H1 (cell line): ENCODE data around the gene ANKRD66. TPM values are rescaled to one million over a fixed set of nuclear protein-coding genes. Genes with fewer than 3 reads are reported as not detected.

Experiments used
- BRCA1 ChIP-seq: IDR thresholded peaks from 2 replicates; pipeline ENCODE4 v1.6.1; 2012; ENCODE audit warnings: low read depth, low read length, improper control_type of control experiment
- CBX8 ChIP-seq: fragments of 300-800, 300-1000 bp; sonication (generic); IDR thresholded peaks from 2 replicates; pipeline ENCODE4 v1.7.1; 2016; ENCODE audit warnings: low read depth, low read length, borderline replicate concordance
- CEBPB ChIP-seq: IDR thresholded peaks from 2 replicates; pipeline ENCODE4 v1.6.1; 2012; ENCODE audit warnings: low read depth, low read length
- CHD7 ChIP-seq: fragments of 300-600 bp; sonication (generic); IDR thresholded peaks from 2 replicates; pipeline ENCODE4 v1.7.1; 2012; ENCODE audit warnings: low read length, moderate library complexity, mild to moderate bottlenecking, inconsistent platforms; ENCODE audit not compliant: insufficient replicate concordance
- JUND ChIP-seq: IDR thresholded peaks from 2 replicates; pipeline ENCODE4 v1.6.1; 2011; ENCODE audit warnings: mild to moderate bottlenecking, improper control_type of control experiment, low read length
- KDM1A ChIP-seq: fragments of 200-600, 300-600 bp; sonication (generic); IDR thresholded peaks from 2 replicates; pipeline ENCODE4 v1.7.1; 2016; ENCODE audit warnings: mild to moderate bottlenecking, low read length, borderline replicate concordance
- SIN3A ChIP-seq, 2 experiments: IDR thresholded peaks in 1 of 2; conservative IDR thresholded peaks in 1 of 2; 2 replicates each; pipeline ENCODE4 v1.6.1; 2011 to 2012; ENCODE audit warnings: low read length in 2 of 2, improper control_type of control experiment in 1 of 2, low read depth in 1 of 2, mild to moderate bottlenecking in 1 of 2
- SP1 ChIP-seq: IDR thresholded peaks from 2 replicates; pipeline ENCODE4 v1.6.1; 2011; ENCODE audit warnings: low read depth, low read length
- SP2 ChIP-seq: IDR thresholded peaks from 2 replicates; pipeline ENCODE4 v1.6.1; 2012; ENCODE audit warnings: mild to moderate bottlenecking, low read length, inconsistent platforms
- TCF12 ChIP-seq: IDR thresholded peaks from 2 replicates; pipeline ENCODE4 v1.6.1; 2011; ENCODE audit warnings: low read depth, mild to moderate bottlenecking, low read length
- polyA plus RNA-seq, 7 experiments: library from polyadenylated mRNA; depleted of rRNA in 3 of 7; stranded (reverse) in 5 of 7; unstranded in 2 of 7; fragments of >200 nt in 5 of 7; fragments of 200-250 nt in 2 of 7; gene quantifications; 1 replicate in 5 of 7; 2 replicates in 1 of 7; 4 replicates in 1 of 7; pipeline versions ENCODE4 v1.2.1 to v1.2.3, GENCODE V29; 2011 to 2013; ENCODE audit warnings: missing spikeins in 2 of 7, mixed read lengths in 2 of 7
- total RNA-seq: library from RNA; stranded (reverse); fragmentation: NEBNext Ultra II Directional; extraction: Animal tissue kit (Norgen Biotek cat#: 25700); gene quantifications from 2 replicates; pipeline ENCODE4 v1.2.1, GENCODE V29; 2021

The ANKRD66 gene
- total and polyA plus RNA-seq, 2 of the 8 experiments (the other 6 are each of a cell fraction or from before 2014, with no cell fraction given) = 0.05 TPM; not detected in 1

- no peak for TF ChIP-seq CHD7
- TF ChIP-seq SP1 = no peak
- TF ChIP-seq TCF12 = no peak
- TF ChIP-seq KDM1A = no peak
- no peak for TF ChIP-seq CBX8
- no peak for TF ChIP-seq BRCA1
- no peak for TF ChIP-seq SP2
- TF ChIP-seq JUND = no peak
- no peak for TF ChIP-seq SIN3A (conservative IDR thresholded peaks at IDR 0.05 in 1 of 2, IDR thresholded peaks at IDR 0.05 in 1 of 2; ENCODE audit: low read depth in 1 of 2, low read length in 2 of 2)
- no peak for TF ChIP-seq CEBPB
These were observed 43.0 kb downstream of the ANKRD66 start (continued) for GRCh38 chr6:46789434-46790354.
